ENCODE results near the gene PRSS50. TPM values are rescaled to one million over a fixed set of nuclear protein-coding genes. Genes with fewer than 3 reads are reported as not detected.

The PRSS50 gene
- total and polyA plus RNA-seq, 7 donors, result 0.03 to 1.1 (median 0.49) TPM; not detected in 3

- 79 to 88% methylated on average over 8 of the region's 8 CpGs for WGBS, 2 donors
- peak; percentile 57 for DNase-seq
Observed at GRCh38 chr3:46667061-46667621, 50.5 kb downstream of the PRSS50 start.

GRCh38 chr3:46666453-46666845 is 51.2 kb downstream of the PRSS50 start:
- no peak for TF ChIP-seq POLR2AphosphoS5 (IDR thresholded peaks at IDR 0.05)
- TF ChIP-seq CTCF (IDR thresholded peaks at IDR 0.05), result no peak
- TF ChIP-seq POLR2A (IDR thresholded peaks at IDR 0.05), result no peak
- no peak for TF ChIP-seq EP300 (IDR thresholded peaks at IDR 0.05)
- Histone ChIP-seq H3K9me3 (no peaks in the 10 kb centered on the region), H3K36me3 (no peaks in the 10 kb centered on the region), H3K27me3 (no peaks in the 10 kb centered on the region), H3K4me3 (no peak overlapping the region), H3K4me1 (peaks cover 0 to 27% (median 11%) of the 10 kb centered on the region in 4 donors), H3K27ac (no peak overlapping the region)
- intact Hi-C loops (cut with DNase I), result no loop called here
- 44 to 68% methylated on average over 7 of the region's 7 CpGs for WGBS, 2 donors
- DNase-seq, result peak; percentile 61

More at GRCh38 chr3:46667061-46667621, 50.5 kb downstream of the PRSS50 start:
- Histone ChIP-seq H3K27me3 (no peaks in the 10 kb centered on the region), H3K9me3 (no peaks in the 10 kb centered on the region), H3K4me3 (no peak overlapping the region), H3K4me1 (peaks cover 0 to 27% (median 11%) of the 10 kb centered on the region in 4 donors), H3K27ac (no peak overlapping the region), H3K36me3 (no peaks in the 10 kb centered on the region)
- TF ChIP-seq EP300 (IDR thresholded peaks at IDR 0.05) (no peak), POLR2A (IDR thresholded peaks at IDR 0.05) (no peak), POLR2AphosphoS5 (IDR thresholded peaks at IDR 0.05) (no peak), CTCF (IDR thresholded peaks at IDR 0.05) (no peak)
- intact Hi-C loops (cut with DNase I), result no loop called here

GRCh38 chr3:46665763-46666452 is 51.8 kb downstream of the PRSS50 start:
- peaks cover 0 to 27% (median 11%) of the 10 kb centered on the region in 4 donors for H3K4me1 ChIP-seq
- WGBS, 2 donors, result 54 to 76% methylated on average over 9 of the region's 9 CpGs
- TF ChIP-seq POLR2A (IDR thresholded peaks at IDR 0.05) (no peak), POLR2AphosphoS5 (IDR thresholded peaks at IDR 0.05) (no peak), EP300 (IDR thresholded peaks at IDR 0.05) (no peak), CTCF (IDR thresholded peaks at IDR 0.05) (no peak)
- H3K9me3 ChIP-seq, result no peaks in the 10 kb centered on the region
- no peak overlapping the region for H3K4me3 ChIP-seq
- no peaks in the 10 kb centered on the region for H3K36me3 ChIP-seq
- H3K27me3 ChIP-seq, result no peaks in the 10 kb centered on the region
- intact Hi-C loops (cut with DNase I), result no loop called here
- H3K27ac ChIP-seq, result no peak overlapping the region
- DNase-seq, result peak; percentile 45

- 73 to 87% methylated on average over 23 of the region's 23 CpGs for WGBS, 2 donors
- TF ChIP-seq CTCF (IDR thresholded peaks at IDR 0.05), result no peak
- no peak for TF ChIP-seq POLR2A (IDR thresholded peaks at IDR 0.05)
- TF ChIP-seq POLR2AphosphoS5 (IDR thresholded peaks at IDR 0.05), result no peak
- no peak for TF ChIP-seq EP300 (IDR thresholded peaks at IDR 0.05)
- DNase-seq, result no peak
- no peak overlapping the region for H3K27ac ChIP-seq
- H3K4me1 ChIP-seq, result peaks cover 0 to 27% (median 11%) of the 10 kb centered on the region in 4 donors
- no peaks in the 10 kb centered on the region for H3K9me3 ChIP-seq
- intact Hi-C loops (cut with DNase I), result no loop called here
- H3K4me3 ChIP-seq, result no peak overlapping the region
- no peaks in the 10 kb centered on the region for H3K36me3 ChIP-seq
- no peaks in the 10 kb centered on the region for H3K27me3 ChIP-seq
Observed at GRCh38 chr3:46664971-46665762, 52.5 kb downstream of the PRSS50 start.

All from sigmoid colon (tissue), 7 donors.